GM21619 (cell line): ENCODE measurements around the gene CRIM1.

ENCODE experiments used
- ATAC-seq: cut with Tn5 transposase; IDR thresholded peaks from one replicate; pipeline ENCODE4 v1.9.1; 2021; ENCODE audit not compliant: unreplicated experiment

The CRIM1 gene

GRCh38 chr2:36371070-36371874, 15.7 kb downstream of the CRIM1 start:
- no peak for ATAC-seq

- ATAC-seq, result no peak
Measured at GRCh38 chr2:36371928-36372391, 16.4 kb downstream of the CRIM1 start.

GRCh38 chr2:36373149-36373926, 17.8 kb downstream of the CRIM1 start:
- ATAC-seq, result no peak

GRCh38 chr2:36374585-36374984, 19.0 kb downstream of the CRIM1 start:
- no peak for ATAC-seq

- no peak for ATAC-seq
Measured at GRCh38 chr2:36376319-36376765, 20.8 kb downstream of the CRIM1 start.

- no peak for ATAC-seq
Measured at GRCh38 chr2:36376992-36377738, 21.6 kb downstream of the CRIM1 start.

- no peak for ATAC-seq
Measured at GRCh38 chr2:36379710-36380448, 24.3 kb downstream of the CRIM1 start.

GRCh38 chr2:36380624-36381481, 25.3 kb downstream of the CRIM1 start:
- ATAC-seq, result no peak

GRCh38 chr2:36381993-36382392, 26.4 kb downstream of the CRIM1 start:
- ATAC-seq, result no peak

- ATAC-seq, result no peak
Measured at GRCh38 chr2:36382472-36382871, 26.9 kb downstream of the CRIM1 start.

- ATAC-seq, result no peak
Measured at GRCh38 chr2:36383726-36384125, 28.1 kb downstream of the CRIM1 start.

GRCh38 chr2:36384454-36384853, 28.9 kb downstream of the CRIM1 start:
- no peak for ATAC-seq

GRCh38 chr2:36385603-36386002, 30.0 kb downstream of the CRIM1 start:
- ATAC-seq, result no peak

- ATAC-seq, result peak; percentile 65
Measured at GRCh38 chr2:36387258-36387916, 31.8 kb downstream of the CRIM1 start.

- no peak for ATAC-seq
Measured at GRCh38 chr2:36388472-36388871, 32.9 kb downstream of the CRIM1 start.

- ATAC-seq, result no peak
Measured at GRCh38 chr2:36389091-36389564, 33.5 kb downstream of the CRIM1 start.

- no peak for ATAC-seq
Measured at GRCh38 chr2:36389577-36389976, 34.0 kb downstream of the CRIM1 start.

- ATAC-seq, result no peak
Measured at GRCh38 chr2:36392571-36393255, 37.1 kb downstream of the CRIM1 start.
